ENCODE results near the gene GDAP1L1. TPM values are rescaled to one million over a fixed set of nuclear protein-coding genes. Genes with fewer than 3 reads are reported as not detected.

Gene GDAP1L1
- 0.19 TPM in 1 of 2 replicates, not detected in the other for total RNA-seq (2014; rRNA removed; shearing (Covaris generic))

GRCh38 chr20:44247131-44247571 lies at the start of gene GDAP1L1:
TSS of gene GDAP1L1 (plus strand) at chr20:44247308. CDS start at chr20:44247335, 27 bp downstream.
- no peak for DNase-seq (ENCODE audit: low spot score)

GRCh38 chr20:44198872-44199271 lies 48.2 kb upstream of the GDAP1L1 start:
- DNase-seq (ENCODE audit: low spot score), result no peak

GRCh38 chr20:44199877-44200276 lies 47.2 kb upstream of the GDAP1L1 start:
- no peak for DNase-seq (ENCODE audit: low spot score)

GRCh38 chr20:44200371-44200770 lies 46.7 kb upstream of the GDAP1L1 start:
- no peak for DNase-seq (ENCODE audit: low spot score)

GRCh38 chr20:44200983-44201382 lies 46.1 kb upstream of the GDAP1L1 start:
- no peak for DNase-seq (ENCODE audit: low spot score)

- DNase-seq (ENCODE audit: low spot score), result peak; percentile 45
These were observed 43.9 kb upstream of the GDAP1L1 start for GRCh38 chr20:44203161-44203560.

GRCh38 chr20:44204156-44204831 lies 42.8 kb upstream of the GDAP1L1 start:
- peak; percentile 95 for DNase-seq (ENCODE audit: low spot score)

GRCh38 chr20:44204832-44205215 lies 42.3 kb upstream of the GDAP1L1 start:
- no peak for DNase-seq (ENCODE audit: low spot score)

GRCh38 chr20:44206132-44206531 lies 41.0 kb upstream of the GDAP1L1 start:
- no peak for DNase-seq (ENCODE audit: low spot score)

GRCh38 chr20:44207126-44207723 lies 39.9 kb upstream of the GDAP1L1 start:
- no peak for DNase-seq (ENCODE audit: low spot score)

- no peak for DNase-seq (ENCODE audit: low spot score)
These were observed 38.9 kb upstream of the GDAP1L1 start for GRCh38 chr20:44208165-44208564.

- DNase-seq (ENCODE audit: low spot score), result no peak
These were observed 38.3 kb upstream of the GDAP1L1 start for GRCh38 chr20:44208770-44209169.

GRCh38 chr20:44209686-44210405 lies 37.3 kb upstream of the GDAP1L1 start:
- DNase-seq (ENCODE audit: low spot score), result peak; percentile 27

- peak; percentile 97 for DNase-seq (ENCODE audit: low spot score)
These were observed 36.5 kb upstream of the GDAP1L1 start, which contains the start of gene OSER1 for GRCh38 chr20:44210406-44211176. TSS of gene OSER1 (minus strand) at chr20:44210771. CDS start at chr20:44206957, 3,814 bp downstream.

GRCh38 chr20:44211177-44212039 lies 35.7 kb upstream of the GDAP1L1 start:
- DNase-seq (ENCODE audit: low spot score), result peak; percentile 28

GRCh38 chr20:44212792-44213191 lies 34.3 kb upstream of the GDAP1L1 start:
- peak; percentile 37 for DNase-seq (ENCODE audit: low spot score)

GRCh38 chr20:44215125-44215524 lies 32.0 kb upstream of the GDAP1L1 start:
- peak; percentile 54 for DNase-seq (ENCODE audit: low spot score)

- DNase-seq (ENCODE audit: low spot score), result peak; percentile 74
These were observed 29.6 kb upstream of the GDAP1L1 start for GRCh38 chr20:44217342-44218092.

GRCh38 chr20:44218446-44218845 lies 28.7 kb upstream of the GDAP1L1 start:
- no peak for DNase-seq (ENCODE audit: low spot score)

- no peak for DNase-seq (ENCODE audit: low spot score)
These were observed 27.9 kb upstream of the GDAP1L1 start for GRCh38 chr20:44219170-44219730.
